ENCODE data around the gene AJAP1.
"Not testable (repeated sequence)": the region's sequence is repeated elsewhere in the genome, so short reads cannot be mapped to it uniquely, and the experiment has no call there.

Gene AJAP1, protein sequence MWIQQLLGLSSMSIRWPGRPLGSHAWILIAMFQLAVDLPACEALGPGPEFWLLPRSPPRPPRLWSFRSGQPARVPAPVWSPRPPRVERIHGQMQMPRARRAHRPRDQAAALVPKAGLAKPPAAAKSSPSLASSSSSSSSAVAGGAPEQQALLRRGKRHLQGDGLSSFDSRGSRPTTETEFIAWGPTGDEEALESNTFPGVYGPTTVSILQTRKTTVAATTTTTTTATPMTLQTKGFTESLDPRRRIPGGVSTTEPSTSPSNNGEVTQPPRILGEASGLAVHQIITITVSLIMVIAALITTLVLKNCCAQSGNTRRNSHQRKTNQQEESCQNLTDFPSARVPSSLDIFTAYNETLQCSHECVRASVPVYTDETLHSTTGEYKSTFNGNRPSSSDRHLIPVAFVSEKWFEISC

DNA sequence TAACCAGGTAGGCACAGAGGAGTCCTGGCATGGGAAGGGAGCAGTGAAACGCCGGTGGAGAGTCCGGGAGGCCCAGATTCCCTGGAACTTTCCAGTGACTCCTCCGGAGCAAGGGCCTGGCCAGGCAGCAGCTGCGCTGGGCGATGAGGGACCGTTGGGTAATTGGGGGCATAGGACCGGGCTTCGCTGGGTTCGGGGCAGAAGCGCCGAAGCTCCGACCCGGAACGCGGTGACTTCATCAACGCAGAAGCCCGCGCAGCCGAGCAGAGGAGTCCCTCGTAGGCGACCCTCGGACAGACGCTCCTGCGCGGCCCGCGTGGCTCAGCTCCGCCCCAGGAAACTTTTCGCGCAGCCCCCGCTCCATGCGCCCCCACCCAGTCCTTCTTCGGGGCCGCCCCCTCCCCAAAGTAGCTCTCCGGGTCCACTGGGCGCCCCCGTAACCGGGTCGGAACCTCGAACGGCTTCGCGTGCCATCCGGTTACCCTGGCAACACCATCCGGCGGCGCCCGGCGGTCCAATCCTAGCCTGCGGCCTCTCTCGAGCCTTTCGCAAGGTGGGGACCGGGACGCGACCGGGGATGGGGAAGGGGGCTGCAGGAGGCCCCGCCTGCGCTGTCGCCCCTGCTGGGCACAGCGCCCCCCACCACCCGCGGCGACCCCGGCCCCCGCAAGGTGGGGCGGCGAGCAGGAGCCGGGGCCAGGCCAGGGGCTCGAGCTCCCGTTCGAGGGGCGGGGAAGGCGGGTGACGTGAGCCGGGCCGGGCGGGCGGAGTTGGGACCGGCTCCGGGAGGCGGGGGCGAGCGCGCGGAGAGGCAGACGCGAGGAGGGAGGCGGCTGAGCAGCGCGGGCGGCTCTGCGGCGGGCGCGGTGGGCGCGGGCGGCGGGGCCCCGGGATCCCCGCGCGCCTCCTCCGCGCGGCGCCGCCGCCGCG is at the start of gene AJAP1:
Gene AJAP1, plus strand, starts transcription at position 814 of the 930 bp plus-strand sequence. CDS start 817 bp downstream, outside the sequence.
- DNase-seq: no peak

DNA sequence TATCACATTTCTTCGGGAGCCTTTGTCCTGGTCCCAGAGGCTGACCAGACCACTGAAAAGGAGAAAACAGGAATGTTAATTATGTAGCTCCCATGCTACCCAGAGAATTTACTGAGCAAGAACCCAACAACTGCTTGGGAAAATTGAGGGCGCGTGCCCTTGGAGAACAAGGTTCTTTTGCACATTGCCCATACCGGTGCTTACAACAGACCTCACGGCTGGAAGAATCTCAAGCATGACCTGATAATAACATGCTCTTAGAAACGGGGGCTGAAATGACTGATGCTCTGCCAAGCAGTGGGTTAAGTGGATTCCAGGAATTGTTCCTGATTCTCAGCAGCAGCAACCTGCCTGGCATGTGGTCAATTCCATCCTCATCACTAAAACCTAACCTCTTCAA is 49.3 kb upstream of the AJAP1 start:
- no peak for DNase-seq

DNA sequence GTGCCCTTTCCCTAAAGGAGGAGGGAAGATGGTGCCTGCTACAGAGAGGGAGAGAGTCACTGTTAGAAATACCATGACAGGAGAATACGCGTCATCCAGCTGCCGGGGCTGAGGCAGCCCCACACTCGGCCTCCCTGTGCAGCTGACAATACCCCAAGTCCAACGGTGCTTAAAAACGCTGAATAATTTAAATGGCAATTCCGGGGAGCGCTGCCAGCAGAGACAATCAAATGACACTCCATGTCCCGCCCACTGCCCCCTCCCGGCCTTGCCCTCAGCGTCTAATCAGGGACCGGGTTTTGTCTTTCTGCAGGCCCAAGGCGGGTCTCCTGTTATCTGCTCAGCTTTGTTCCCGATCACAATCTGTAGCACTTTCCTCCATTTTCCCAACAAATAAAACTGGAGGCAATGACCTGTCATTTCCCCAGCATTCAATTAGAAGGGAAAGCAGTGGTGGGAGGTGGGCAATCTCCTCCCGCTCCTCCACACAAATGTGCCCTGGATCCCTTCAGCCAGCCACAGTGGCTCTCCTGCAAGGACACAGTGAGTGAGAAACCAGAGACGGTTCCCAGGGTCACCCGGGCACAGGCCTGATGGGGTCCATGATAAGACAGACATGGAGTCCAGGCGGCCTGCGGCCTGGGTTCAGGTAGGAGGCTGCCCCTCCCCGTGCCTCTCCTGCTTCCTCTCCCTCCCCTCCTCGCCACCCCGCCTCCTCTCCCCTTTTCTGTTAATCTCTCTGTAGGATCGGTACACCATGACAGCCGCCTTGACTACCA is 42.7 kb upstream of the AJAP1 start:
- DNase-seq: no peak

DNA sequence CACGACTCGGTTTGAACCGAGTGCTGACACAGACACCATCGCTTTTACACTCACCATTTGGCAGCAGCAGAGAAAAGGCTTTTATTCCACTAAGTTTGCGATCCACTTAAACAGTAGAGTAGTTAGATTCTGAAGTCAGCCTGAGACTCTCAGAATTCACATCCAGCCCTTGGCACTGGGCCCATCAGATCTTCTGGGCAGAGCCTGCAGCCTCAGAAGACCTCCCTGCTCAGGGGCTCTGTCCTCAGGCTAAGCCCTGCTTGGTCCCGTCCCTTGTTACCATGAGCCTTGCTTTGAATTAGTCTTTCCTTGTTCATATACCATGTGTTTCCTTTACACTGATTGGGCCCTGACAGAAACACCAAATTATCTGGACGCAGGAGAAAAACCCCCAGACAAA is 41.4 kb upstream of the AJAP1 start:
- DNase-seq: no peak

DNA sequence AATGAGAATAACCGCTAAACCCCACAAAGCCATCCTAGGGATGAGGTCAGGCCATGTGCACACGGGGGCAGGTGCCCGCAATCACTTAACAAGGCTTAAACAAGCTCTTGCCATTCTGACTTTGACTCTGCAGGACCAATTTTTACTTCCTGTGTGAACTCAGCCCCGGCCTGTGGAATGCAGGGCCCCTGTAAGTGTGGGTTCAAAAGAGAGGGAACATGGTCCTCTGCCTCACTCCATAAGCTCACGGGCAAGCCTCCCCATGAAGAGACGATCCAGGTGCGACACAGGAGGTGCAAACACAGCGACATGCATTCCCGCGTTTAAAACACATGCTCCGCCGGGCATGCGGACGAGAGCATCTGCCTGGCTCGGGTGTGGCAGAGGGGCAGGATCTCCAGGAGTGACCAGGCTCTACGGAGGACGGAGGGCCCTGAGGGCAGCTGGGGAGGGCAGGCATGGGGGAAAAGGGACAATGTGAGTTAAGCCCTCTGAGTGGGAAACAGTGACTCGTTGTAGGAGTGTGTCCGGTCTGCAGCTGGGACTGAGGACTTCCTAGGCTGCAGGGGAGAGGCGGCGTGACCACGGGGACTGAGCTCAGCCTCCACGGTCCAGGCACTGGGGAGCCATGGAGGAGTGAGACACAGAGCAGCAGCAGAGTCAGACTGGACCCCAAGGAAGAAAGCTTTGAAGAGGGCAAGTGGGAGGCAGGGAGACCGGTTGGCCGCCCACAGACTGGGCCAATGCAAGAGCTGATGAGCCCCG is 40.6 kb upstream of the AJAP1 start:
- DNase-seq: no peak

DNA sequence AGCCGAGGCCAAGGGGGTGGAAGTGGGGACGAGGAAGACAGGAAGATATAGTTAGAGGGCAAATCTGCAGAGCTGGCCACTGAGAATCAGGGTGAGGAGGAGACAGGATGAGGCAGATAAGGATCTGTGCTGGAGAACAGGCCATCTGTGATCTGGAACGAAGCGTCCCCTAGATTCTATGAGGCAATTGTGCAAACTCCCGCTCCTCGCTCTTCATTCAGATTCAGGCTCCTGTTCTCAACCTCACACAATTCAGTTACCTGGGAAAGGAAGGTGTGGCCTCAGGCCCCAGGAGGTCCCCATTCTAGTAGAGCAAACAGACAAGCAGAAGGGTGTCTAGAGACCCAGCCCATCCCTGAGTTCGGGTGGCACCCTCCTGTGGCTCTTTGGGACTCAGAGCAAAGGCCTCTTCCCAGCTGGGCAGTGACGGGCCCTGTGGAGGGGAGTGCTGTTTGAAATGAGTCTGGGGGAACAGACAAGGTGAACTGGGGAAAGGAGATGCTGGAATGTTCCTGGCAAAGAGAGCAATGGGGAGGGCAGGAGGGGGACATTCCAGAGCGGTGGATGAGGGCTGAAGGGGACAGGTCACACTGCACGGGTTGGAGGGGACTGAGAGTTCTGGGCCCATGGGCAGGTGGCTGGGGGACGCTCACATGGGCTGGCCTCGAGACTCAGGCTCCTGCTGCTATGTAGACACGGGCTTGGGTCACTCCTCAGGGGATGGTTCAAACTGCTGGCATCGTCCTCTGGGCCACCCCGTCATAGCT is 39.9 kb upstream of the AJAP1 start:
- no peak for DNase-seq

DNA sequence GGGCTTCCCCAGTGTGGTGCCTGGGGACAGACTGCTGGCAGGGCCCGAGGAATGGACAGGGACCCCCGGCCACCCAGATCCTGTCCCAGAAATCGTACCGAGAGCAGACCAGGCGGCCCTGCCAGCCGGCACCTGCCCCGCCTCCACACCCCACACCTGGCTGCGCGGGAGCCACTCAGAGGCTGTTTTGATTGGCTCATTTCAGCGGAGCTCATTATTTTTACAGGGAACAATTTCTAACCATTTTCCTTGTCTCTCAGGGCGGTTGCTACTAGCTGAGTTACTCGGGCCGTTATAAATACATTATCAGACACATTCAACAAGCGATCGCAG is 39.3 kb upstream of the AJAP1 start:
- no peak for DNase-seq

DNA sequence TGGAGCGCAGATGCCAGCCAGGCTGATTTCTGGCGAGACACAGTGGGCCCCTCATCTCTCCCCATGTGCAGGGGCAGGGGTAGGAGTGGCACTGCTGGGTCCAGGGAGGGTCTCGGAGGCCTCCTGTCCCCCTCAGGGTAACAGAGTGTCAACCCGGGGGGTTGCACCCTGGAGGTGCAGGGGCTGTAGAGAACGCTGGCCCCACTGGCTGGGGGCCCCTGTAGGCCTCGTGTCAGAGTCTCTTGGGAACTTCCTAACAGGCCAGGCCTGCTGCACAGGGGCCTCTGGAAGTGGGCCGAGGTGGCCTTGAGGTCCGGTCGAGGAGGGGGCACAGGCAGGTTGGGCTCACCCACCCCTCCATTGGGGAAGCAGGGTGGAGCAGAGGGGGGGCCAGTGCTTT is 38.9 kb upstream of the AJAP1 start:
- no peak for DNase-seq

DNA sequence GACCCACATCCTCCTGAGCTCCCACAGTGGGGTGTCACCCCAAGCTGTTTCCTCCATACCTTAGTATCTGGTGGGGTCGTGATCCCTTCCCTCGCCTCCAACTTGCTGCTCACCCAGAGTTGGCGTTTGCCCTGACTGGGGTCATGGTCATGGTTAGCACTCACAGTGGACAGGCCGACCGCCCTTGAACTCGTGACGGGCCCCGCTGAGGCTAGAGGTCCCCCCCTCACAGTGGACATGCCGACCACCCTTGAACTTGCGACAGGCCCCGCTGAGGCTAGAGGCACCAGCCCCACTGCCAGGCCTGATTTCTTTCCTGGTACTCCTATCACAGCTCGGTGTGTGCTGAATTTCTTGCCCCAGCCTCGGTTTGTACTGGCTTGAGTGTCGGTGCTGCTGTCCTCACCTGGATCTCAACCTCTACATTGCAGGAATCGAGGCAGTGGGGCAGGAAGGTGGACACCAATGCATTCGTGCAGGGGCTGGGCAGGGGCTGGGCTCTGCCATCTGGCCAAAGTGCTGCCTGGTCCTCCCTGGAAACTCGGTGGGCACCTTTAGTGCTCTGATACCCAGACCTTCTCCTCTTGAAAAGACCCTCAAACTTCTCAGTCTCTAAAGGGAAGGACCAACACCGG is 37.5 kb upstream of the AJAP1 start:
- no peak for DNase-seq

DNA sequence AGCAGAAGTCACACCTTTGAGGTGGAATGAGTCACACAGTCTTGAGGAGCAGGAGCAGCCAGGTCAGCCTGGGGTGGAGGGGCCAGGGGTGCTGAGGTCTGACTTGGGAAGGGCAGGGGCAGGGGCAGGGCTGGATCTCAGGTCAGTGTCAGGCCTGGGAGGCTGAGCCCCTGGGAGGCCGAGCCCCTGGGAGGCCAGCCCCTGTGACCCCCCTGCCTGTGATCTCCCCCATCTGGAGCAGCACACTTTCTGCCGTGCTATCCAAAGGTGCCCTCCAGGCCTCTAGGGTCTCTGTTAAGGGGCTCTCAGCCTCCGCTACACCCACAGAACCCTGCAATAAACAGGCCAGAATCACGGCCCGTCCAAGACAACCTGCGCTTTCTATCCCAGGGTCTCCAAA is 36.9 kb upstream of the AJAP1 start:
- no peak for DNase-seq

DNA sequence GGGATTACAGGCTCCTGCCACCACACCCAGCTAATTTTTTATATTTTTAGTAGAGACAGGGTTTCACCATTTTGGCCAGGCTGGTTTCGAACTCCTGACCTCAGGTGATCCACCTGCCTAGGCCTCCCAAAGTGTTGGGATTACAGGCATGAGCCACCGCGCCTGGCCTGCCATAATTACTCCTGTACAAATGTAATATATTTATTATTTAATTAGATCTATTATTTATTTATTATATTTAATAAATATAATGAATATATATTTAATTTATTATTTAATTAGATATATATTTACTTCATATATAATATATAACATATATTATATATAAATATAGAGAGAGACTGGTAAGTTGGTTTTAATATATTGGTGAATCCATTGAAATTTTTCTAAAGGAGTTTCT is 35.6 kb upstream of the AJAP1 start:
- not testable (repeated sequence) for DNase-seq

DNA sequence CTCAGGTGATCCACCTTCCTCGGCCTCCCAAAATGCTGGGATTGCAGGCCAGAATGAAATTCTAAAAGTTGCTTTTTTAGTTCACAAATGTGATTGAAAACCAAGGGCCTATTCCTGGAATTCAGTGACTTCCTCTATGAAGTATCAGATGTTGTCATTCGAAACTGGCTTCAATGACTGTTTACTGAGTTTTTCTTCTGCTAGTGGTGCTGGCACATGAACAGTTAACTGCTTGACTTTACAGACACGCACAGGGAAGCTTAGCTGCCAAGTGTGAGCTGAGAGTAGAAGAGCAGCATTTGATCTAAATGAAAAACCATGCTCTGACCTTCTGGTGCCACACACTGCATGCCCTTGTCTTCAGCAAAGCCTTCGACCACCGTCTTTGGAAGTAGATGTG is 32.8 kb upstream of the AJAP1 start:
- no peak for DNase-seq

DNA sequence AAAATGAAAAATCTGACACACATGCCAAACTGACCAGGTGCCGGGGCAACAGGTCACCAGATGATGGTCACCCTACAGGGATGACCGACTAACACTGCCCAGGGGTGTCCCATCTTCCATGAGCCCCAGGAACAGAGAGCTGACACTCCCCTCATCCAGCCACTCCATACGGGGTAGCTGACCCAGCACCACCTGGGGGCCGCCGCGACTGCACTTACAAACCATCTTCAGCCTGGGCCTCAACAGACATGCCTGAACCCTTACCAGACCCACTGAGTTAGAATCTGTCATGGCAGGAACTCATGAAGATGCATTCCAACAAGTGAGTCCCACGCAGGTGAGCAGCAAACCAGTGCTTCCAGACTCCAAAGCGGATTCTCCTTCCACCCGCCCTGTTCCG is 31.6 kb upstream of the AJAP1 start:
- DNase-seq: no peak

DNA sequence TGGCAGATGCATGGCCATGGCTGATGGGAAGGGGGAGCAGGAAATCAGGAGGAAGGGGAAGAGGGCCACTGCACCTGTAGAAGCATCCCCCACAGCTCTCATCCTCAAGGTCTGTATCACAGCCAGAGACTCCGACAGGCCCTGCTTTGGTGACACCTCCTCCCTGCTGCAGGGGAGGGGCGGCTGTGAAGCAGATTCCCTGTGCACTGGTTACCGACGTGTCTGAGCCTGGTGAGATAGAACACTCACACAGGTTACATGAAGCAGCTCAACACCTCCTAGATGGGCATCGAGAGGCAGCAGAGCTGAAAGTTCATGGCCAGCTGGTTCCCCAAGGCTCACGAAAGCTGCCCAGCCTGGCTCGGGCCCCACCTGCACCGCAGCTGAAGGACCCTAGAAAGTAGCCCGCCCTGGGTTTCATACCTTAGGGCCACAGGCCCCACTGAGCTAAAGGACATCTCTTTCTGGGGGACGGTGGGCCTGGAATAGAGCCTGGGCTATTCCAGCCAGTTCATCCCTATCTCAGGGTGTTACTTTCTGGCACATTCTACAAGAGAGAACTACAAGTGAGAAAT is 30.2 kb upstream of the AJAP1 start:
- DNase-seq: no peak

DNA sequence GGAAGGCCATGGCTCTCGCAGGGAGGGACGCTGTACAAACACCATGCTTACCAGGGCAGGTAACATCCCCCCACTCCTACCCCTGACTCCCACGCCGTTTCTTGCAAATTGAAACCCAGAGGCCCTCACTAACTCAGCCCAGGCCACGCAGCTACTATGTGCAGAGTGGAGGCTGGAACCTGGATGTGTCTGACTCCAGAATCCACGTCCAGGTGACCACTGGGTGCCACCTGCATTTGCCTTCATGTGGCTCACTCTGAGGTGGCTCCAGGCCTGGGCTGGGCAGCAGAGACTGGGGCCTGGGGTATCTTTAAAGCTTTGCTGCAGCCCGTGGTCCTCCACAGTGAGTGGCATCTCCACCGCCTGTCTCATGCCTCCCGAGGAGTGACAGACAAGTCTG is 29.6 kb upstream of the AJAP1 start:
- DNase-seq: no peak

DNA sequence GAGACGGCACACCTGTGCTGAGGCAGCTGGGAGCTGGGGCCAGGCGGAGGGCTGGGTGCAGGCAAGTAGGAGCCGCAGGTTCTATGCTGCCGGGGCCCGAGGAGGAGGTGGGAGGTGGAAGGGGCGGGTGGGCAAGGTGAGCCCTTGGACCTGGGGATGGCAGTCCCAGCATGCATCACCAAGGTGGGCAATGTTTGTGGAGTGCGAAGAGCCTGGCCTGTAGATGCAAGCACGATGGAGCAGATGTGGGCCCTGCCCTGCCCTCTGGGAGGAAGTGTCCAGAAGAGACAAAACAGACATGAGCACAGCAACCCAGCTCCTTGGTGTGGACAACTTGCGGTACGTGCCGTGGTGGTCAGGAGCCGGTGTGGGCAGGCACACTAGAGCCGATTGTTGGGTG is 28.3 kb upstream of the AJAP1 start:
- no peak for DNase-seq

DNA sequence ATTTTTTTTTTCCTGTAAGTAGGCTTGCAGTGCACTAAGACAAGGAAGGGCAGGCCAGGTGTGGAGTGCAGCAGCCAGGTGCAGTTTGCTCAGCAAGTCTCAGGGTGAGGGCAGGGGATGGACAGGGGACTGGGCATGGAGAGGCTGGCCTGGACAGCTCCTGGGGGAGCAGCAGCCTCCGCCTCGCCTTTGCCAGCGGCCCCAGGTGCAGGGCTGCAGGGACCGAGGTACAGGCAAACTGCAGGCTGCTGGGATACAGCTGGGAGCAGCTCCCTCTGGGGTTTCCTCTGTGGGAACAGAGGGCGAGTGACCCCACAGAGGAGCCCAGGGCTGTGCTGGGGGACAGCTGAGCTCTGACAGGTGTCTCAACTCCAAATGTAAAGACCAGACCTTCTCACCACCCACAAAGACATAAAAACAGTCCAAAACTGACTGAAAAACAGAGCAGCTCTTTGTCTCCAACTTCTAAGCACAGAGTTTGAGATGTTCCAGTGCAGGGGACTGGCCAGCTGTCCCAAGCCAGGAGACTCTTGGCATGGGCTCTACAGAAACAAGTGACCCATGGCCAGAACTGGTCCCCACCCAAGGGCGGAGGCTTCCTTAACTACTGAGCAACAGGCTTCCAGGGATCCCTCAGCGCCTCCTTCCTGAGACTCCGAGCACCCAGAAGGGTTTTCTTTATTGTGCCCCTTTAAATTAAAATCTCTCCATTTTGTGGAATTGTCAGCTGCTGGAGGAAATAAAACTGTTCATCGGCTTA is 27.7 kb upstream of the AJAP1 start:
- no peak for DNase-seq

DNA sequence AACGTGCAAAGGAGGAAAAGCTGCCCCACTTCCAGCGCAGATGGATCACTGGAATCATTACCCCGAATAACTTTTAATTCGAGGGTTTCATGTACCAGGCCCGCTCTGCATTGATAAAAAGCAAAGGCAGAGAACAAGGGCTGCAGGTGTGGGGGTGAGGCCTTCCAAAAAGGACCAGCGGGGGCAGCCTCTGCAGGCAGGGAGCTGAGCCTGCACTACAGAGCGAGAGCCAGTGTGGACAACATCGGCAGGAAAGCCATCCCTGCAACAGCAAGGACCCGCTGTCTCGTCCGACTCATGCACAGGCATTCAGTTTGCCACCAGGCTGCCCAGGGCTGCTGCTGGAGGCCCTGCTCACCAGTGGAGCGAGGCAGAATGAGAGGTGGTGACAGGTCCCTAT is 27.1 kb upstream of the AJAP1 start:
- DNase-seq: no peak

DNA sequence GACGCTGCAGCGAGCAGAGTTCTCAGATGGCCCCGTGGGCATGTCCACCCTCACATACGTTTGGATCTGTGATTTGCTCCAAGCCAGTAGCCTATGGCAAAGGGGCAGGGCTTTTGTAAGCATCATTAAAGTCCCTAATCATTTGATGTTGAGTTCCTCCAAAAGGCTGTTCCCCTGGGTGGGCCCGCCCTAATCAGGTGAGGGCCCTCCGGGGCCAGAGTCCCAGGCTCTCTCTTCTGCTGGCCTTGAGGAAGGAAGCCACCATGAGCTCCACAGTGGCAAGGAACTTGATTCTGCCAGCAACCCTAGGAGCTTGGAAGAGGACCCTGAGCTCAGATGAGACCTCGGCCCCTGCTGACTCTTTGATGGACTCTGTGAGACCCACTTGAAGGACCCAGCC is 25.4 kb upstream of the AJAP1 start:
- no peak for DNase-seq

DNA sequence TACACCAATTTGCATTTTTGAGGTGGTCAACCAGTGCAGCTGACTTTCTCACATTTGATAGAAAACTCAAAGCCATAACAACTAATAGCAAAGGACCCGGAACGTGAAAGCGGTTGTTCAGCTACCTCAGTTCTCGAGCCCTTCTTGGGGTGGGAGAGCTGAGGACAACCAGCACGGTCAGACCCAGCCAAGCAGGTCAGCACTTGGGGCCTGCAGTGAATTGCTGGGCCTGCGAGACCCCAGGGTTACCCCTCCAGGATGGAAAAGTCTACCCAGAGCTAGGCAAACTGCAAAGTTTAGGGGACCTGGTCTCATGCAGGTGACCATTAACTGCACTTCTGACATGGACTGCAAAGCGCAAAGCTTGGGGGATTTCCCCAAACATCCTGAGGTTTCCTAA is 23.8 kb upstream of the AJAP1 start:
- DNase-seq: no peak
